Dendritic cell treated with granulocyte-macrophage colony-stimulating factor and Interleukin-4, amounts not matched to agents 40 ng/mL and 50 ng/mL, for 4 days (primary cell): ENCODE measurements around the gene PIK3R1.
"Not testable (repeated sequence)": the region's sequence is repeated elsewhere in the genome, so short reads cannot be mapped to it uniquely, and the experiment has no call there.

Experiments
- H3K27ac Mint-ChIP-seq: one replicate; pipeline ENCODE4 v1.8.0; 2022; ENCODE audit warnings: mild to moderate bottlenecking, mixed read lengths
- H3K27me3 Mint-ChIP-seq: one replicate; pipeline ENCODE4 v1.8.0; 2022; ENCODE audit warnings: mild to moderate bottlenecking, mixed read lengths
- H3K36me3 Mint-ChIP-seq: one replicate; pipeline ENCODE4 v1.8.0; 2022; ENCODE audit warnings: low read depth, mixed read lengths
- H3K4me1 Mint-ChIP-seq: one replicate; pipeline ENCODE4 v1.8.0; 2022; ENCODE audit warnings: low read depth, mixed read lengths
- H3K4me3 Mint-ChIP-seq: one replicate; pipeline ENCODE4 v1.8.0; 2022; ENCODE audit warnings: mild to moderate bottlenecking, moderate library complexity, mixed read lengths
- H3K9me3 Mint-ChIP-seq: one replicate; pipeline ENCODE4 v1.8.0; 2022; ENCODE audit warnings: mixed read lengths
- intact Hi-C: fragments of 100-400 bp; cut with micrococcal nuclease; formaldehyde crosslinking; loops from one replicate; pipeline ENCODE4 v1.15.0; 2022

Gene PIK3R1

DNA sequence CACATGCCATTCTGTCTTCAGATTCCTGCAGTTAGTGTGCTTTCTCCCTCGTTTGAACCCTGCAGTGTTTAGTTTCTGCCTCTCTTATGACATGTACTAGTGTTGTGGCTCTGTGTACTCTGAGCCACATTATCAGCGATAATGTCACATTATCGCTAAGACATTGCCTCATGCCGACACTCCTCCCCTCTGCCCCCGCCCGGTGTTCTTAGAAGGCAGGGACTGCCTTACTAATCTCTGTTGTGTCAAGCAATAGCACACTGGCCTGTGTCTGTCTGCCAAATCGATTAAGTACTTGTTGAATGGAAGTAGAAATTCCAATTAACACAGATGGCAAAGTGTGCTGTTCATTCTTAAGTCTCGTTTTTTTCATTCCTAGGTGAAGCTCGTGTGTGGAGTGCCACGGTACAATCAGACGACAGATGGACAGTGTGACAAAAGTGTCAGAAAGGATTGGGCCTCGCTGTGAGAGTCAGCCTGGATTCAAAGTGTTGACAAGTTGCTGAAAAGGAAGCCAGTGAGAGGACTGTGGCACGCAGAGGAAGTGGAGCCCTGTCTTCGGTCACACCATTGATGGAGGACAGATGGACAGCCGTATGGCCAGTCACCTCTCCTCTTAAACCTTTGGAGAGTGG, 10.5 kb downstream of the PIK3R1 start:
- intact Hi-C loops = no loop called here
- H3K27ac Mint-ChIP-seq = peak overlapping the region; percentile 63
- no peaks in the 10 kb centered on the region for H3K27me3 Mint-ChIP-seq
- H3K4me3 Mint-ChIP-seq = no peak overlapping the region
- peaks cover 76% of the 10 kb centered on the region for H3K36me3 Mint-ChIP-seq
- peaks cover 83% of the 10 kb centered on the region for H3K4me1 Mint-ChIP-seq
- no peaks in the 10 kb centered on the region for H3K9me3 Mint-ChIP-seq

DNA sequence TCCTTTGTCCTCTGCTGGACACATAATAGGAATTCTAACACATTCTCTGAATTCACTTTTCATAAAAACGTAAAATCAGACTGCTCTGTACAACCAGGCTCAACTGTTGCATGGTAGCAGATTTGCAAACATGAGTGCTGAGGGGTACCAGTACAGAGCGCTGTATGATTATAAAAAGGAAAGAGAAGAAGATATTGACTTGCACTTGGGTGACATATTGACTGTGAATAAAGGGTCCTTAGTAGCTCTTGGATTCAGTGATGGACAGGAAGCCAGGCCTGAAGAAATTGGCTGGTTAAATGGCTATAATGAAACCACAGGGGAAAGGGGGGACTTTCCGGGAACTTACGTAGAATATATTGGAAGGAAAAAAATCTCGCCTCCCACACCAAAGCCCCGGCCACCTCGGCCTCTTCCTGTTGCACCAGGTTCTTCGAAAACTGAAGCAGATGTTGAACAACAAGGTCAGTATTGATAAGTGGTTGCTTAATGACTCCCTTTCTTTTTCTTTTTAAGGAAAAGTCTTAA, 11.1 kb downstream of the PIK3R1 start:
- intact Hi-C loops = no loop called here
- peaks cover 82% of the 10 kb centered on the region for H3K36me3 Mint-ChIP-seq
- H3K27me3 Mint-ChIP-seq = no peaks in the 10 kb centered on the region
- no peak overlapping the region for H3K4me3 Mint-ChIP-seq
- no peak overlapping the region for H3K27ac Mint-ChIP-seq
- no peaks in the 10 kb centered on the region for H3K9me3 Mint-ChIP-seq
- peaks cover 84% of the 10 kb centered on the region for H3K4me1 Mint-ChIP-seq

GRCh38 chr5:68227532-68228160, 12.1 kb downstream of the PIK3R1 start:
- H3K27ac Mint-ChIP-seq = no peak overlapping the region
- H3K4me3 Mint-ChIP-seq = no peak overlapping the region
- H3K4me1 Mint-ChIP-seq = peaks cover 82% of the 10 kb centered on the region
- H3K9me3 Mint-ChIP-seq = no peaks in the 10 kb centered on the region
- no peaks in the 10 kb centered on the region for H3K27me3 Mint-ChIP-seq
- H3K36me3 Mint-ChIP-seq = peaks cover 77% of the 10 kb centered on the region
- intact Hi-C loops = no loop called here

- H3K4me3 Mint-ChIP-seq = no peak overlapping the region
- intact Hi-C loops = no loop called here
- H3K27me3 Mint-ChIP-seq = no peaks in the 10 kb centered on the region
- H3K27ac Mint-ChIP-seq = no peak overlapping the region
- peaks cover 76% of the 10 kb centered on the region for H3K36me3 Mint-ChIP-seq
- no peaks in the 10 kb centered on the region for H3K9me3 Mint-ChIP-seq
- H3K4me1 Mint-ChIP-seq = peaks cover 71% of the 10 kb centered on the region
These were observed 13.9 kb downstream of the PIK3R1 start for GRCh38 chr5:68229416-68229815.

- Mint-ChIP-seq H3K27ac (no peak overlapping the region), H3K4me3 (no peak overlapping the region), H3K9me3 (no peaks in the 10 kb centered on the region), H3K4me1 (peaks cover 62% of the 10 kb centered on the region), H3K36me3 (peaks cover 70% of the 10 kb centered on the region), H3K27me3 (no peaks in the 10 kb centered on the region)
- intact Hi-C loops = no loop called here
These were observed 14.7 kb downstream of the PIK3R1 start for GRCh38 chr5:68230285-68230684.

GRCh38 chr5:68231414-68232076, 16.0 kb downstream of the PIK3R1 start:
- Mint-ChIP-seq H3K9me3 (no peaks in the 10 kb centered on the region), H3K36me3 (peaks cover 67% of the 10 kb centered on the region), H3K27me3 (no peaks in the 10 kb centered on the region), H3K27ac (no peak overlapping the region), H3K4me3 (no peak overlapping the region), H3K4me1 (peaks cover 59% of the 10 kb centered on the region)
- intact Hi-C loops = no loop called here

- no peak overlapping the region for H3K27ac Mint-ChIP-seq
- H3K27me3 Mint-ChIP-seq = no peaks in the 10 kb centered on the region
- H3K4me3 Mint-ChIP-seq = no peak overlapping the region
- intact Hi-C loops = no loop called here
- peaks cover 66% of the 10 kb centered on the region for H3K36me3 Mint-ChIP-seq
- no peaks in the 10 kb centered on the region for H3K9me3 Mint-ChIP-seq
- H3K4me1 Mint-ChIP-seq = peaks cover 64% of the 10 kb centered on the region
These were observed 16.7 kb downstream of the PIK3R1 start for GRCh38 chr5:68232277-68232676.

DNA sequence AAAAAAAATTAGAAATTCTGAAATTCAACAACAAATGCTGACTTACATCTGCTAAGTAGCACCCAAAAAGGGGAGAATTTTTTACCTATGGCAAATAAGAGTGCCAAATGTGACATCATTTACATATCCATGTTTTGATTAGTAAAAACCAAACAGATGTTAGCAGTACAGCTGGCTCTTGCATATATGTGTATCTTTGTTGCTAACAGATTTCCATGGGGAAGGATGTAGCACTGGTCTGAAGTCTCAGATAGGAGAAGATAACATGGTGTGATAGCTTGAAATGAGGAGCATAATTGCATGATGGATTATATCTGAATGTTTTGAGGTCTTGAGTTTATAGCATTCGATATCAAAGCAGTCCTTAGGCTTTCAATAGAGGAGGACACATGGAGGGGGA, 17.5 kb downstream of the PIK3R1 start:
- Mint-ChIP-seq H3K4me3 (no peak overlapping the region), H3K27ac (no peak overlapping the region), H3K9me3 (no peaks in the 10 kb centered on the region), H3K4me1 (peaks cover 67% of the 10 kb centered on the region), H3K36me3 (peaks cover 60% of the 10 kb centered on the region), H3K27me3 (no peaks in the 10 kb centered on the region)
- intact Hi-C loops = no loop called here

GRCh38 chr5:68235229-68235628, 19.7 kb downstream of the PIK3R1 start:
- H3K27me3 Mint-ChIP-seq, H3K9me3 Mint-ChIP-seq, H3K4me3 Mint-ChIP-seq, intact Hi-C loops, H3K27ac Mint-ChIP-seq: not testable (repeated sequence)
- H3K4me1 Mint-ChIP-seq = peaks cover 68% of the 10 kb centered on the region
- H3K36me3 Mint-ChIP-seq = peaks cover 47% of the 10 kb centered on the region

GRCh38 chr5:68237715-68238114, 22.2 kb downstream of the PIK3R1 start:
- H3K9me3 Mint-ChIP-seq = no peaks in the 10 kb centered on the region
- peaks cover 61% of the 10 kb centered on the region for H3K4me1 Mint-ChIP-seq
- peak overlapping the region; percentile 17 for H3K27ac Mint-ChIP-seq

GRCh38 chr5:68239487-68239886, 23.9 kb downstream of the PIK3R1 start:
- peaks cover 50% of the 10 kb centered on the region for H3K36me3 Mint-ChIP-seq
- intact Hi-C loops = no loop called here
- peak overlapping the region; percentile 66 for H3K27ac Mint-ChIP-seq
- no peaks in the 10 kb centered on the region for H3K9me3 Mint-ChIP-seq
- peaks cover 66% of the 10 kb centered on the region for H3K4me1 Mint-ChIP-seq
- H3K4me3 Mint-ChIP-seq = no peak overlapping the region
- no peaks in the 10 kb centered on the region for H3K27me3 Mint-ChIP-seq

More at GRCh38 chr5:68237715-68238114, 22.2 kb downstream of the PIK3R1 start:
- intact Hi-C loops = no loop called here
- Mint-ChIP-seq H3K27me3 (no peaks in the 10 kb centered on the region), H3K36me3 (peaks cover 47% of the 10 kb centered on the region), H3K4me3 (no peak overlapping the region)

DNA sequence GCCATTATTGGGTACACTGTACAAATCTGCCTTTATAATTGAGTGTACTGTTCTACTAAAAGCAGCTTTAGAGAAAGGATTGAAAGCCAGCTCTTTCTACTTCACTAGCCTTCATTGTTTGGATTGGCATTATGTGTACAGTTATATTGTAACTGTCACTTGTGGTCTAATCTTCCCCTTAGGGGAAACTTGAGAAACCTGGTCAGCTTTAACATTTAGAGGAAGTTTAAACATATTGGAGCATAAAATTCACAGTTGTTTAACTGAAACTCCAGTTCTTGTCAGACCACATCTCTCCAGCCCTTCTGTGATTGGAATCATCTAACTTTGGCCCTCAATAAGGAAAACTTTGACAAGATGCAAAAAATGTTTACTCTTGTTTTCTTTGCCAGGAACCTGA, 24.6 kb downstream of the PIK3R1 start:
- H3K36me3 Mint-ChIP-seq = peaks cover 50% of the 10 kb centered on the region
- no peaks in the 10 kb centered on the region for H3K27me3 Mint-ChIP-seq
- H3K4me1 Mint-ChIP-seq = peaks cover 66% of the 10 kb centered on the region
- H3K9me3 Mint-ChIP-seq = no peaks in the 10 kb centered on the region
- intact Hi-C loops = no loop called here
- peak overlapping the region; percentile 60 for H3K27ac Mint-ChIP-seq
- H3K4me3 Mint-ChIP-seq = no peak overlapping the region

GRCh38 chr5:68240771-68241170, 25.2 kb downstream of the PIK3R1 start:
- no peak overlapping the region for H3K4me3 Mint-ChIP-seq

GRCh38 chr5:68242743-68243142, 27.2 kb downstream of the PIK3R1 start:
- intact Hi-C loops = no loop called here
- H3K36me3 Mint-ChIP-seq = peaks cover 49% of the 10 kb centered on the region
- H3K27me3 Mint-ChIP-seq = no peaks in the 10 kb centered on the region
- H3K27ac Mint-ChIP-seq = no peak overlapping the region
- H3K4me3 Mint-ChIP-seq = no peak overlapping the region
- H3K4me1 Mint-ChIP-seq = peaks cover 57% of the 10 kb centered on the region
- no peaks in the 10 kb centered on the region for H3K9me3 Mint-ChIP-seq

More at GRCh38 chr5:68240771-68241170, 25.2 kb downstream of the PIK3R1 start:
- no peaks in the 10 kb centered on the region for H3K27me3 Mint-ChIP-seq
- H3K36me3 Mint-ChIP-seq = peaks cover 48% of the 10 kb centered on the region
- H3K4me1 Mint-ChIP-seq = peaks cover 65% of the 10 kb centered on the region
- H3K9me3 Mint-ChIP-seq = no peaks in the 10 kb centered on the region
- intact Hi-C loops = no loop called here
- peak overlapping the region; percentile 60 for H3K27ac Mint-ChIP-seq
